Left ventricle myocardium inferior (tissue), 1 donor: Measurements from ENCODE around the gene ZNF438. TPM values are rescaled to one million over a fixed set of nuclear protein-coding genes. Genes with fewer than 3 reads are reported as not detected.

Experiments
- DNase-seq: peaks from one replicate; pipeline ENCODE4 v3.0.0-alpha.2; 2020
- H3K27ac ChIP-seq: fragments of 200-600 bp; replicated peaks from 2 replicates; pipeline ENCODE4 v1.8.0; 2021
- H3K27me3 ChIP-seq: fragments of 200-600 bp; 2 replicates; pipeline ENCODE4 v1.8.0; 2021; ENCODE audit warnings: low read depth
- H3K36me3 ChIP-seq: fragments of 200-600 bp; 2 replicates; pipeline ENCODE4 v1.8.0; 2021
- H3K4me1 ChIP-seq: fragments of 200-600 bp; 2 replicates; pipeline ENCODE4 v1.8.0; 2021
- H3K4me3 ChIP-seq: fragments of 200-600 bp; 2 replicates; pipeline ENCODE4 v1.8.0; 2021; ENCODE audit warnings: mild to moderate bottlenecking, moderate library complexity
- H3K9me3 ChIP-seq: fragments of 200-600 bp; replicated peaks from 2 replicates; pipeline ENCODE4 v1.8.0; 2021
- CTCF ChIP-seq: fragments of 200-600 bp; IDR thresholded peaks from 2 replicates; pipeline ENCODE4 v1.8.0; 2021; ENCODE audit warnings: antibody characterized with exemption, mild to moderate bottlenecking, borderline replicate concordance
- intact Hi-C: fragments of 100-400 bp; cut with micrococcal nuclease; formaldehyde crosslinking; loops from one replicate; pipeline ENCODE4 v1.11.0; 2022
- total RNA-seq: library from RNA; stranded (reverse); fragmentation: NEBNext Ultra II Directional; extraction: Animal tissue kit (Norgen Biotek cat#: 25700); gene quantifications from one replicate; pipeline ENCODE4 v1.2.1, GENCODE V29; 2021
- donor health status: DM: no; HTN: yes; CAD: no; lungs with severe emphysema.

Gene ZNF438
- total RNA-seq, 1 donor from 2014 or later: 13.2 TPM

GRCh38 chr10:30862486-30862885 is 169.2 kb downstream of the ZNF438 start:
- peak overlapping the region; percentile 61 for H3K27ac ChIP-seq
- DNase-seq: no peak
- intact Hi-C loops: no loop called here
- TF ChIP-seq CTCF: no peak
- H3K9me3 ChIP-seq: no peaks in the 10 kb centered on the region
- no peaks in the 10 kb centered on the region for H3K27me3 ChIP-seq
- peaks cover 46% of the 10 kb centered on the region for H3K4me1 ChIP-seq
- H3K4me3 ChIP-seq: no peak overlapping the region
- H3K36me3 ChIP-seq: no peaks in the 10 kb centered on the region

- Histone ChIP-seq H3K27ac (peak overlapping the region; percentile 61), H3K36me3 (no peaks in the 10 kb centered on the region), H3K27me3 (no peaks in the 10 kb centered on the region), H3K4me3 (no peak overlapping the region), H3K4me1 (peaks cover 51% of the 10 kb centered on the region), H3K9me3 (no peaks in the 10 kb centered on the region)
- no peak for DNase-seq
- no peak for TF ChIP-seq CTCF
- intact Hi-C loops: no loop called here
Measured at GRCh38 chr10:30861976-30862375, 169.7 kb downstream of the ZNF438 start.

GRCh38 chr10:30861221-30861620 is 170.4 kb downstream of the ZNF438 start:
- intact Hi-C loops: no loop called here
- no peaks in the 10 kb centered on the region for H3K9me3 ChIP-seq
- no peak overlapping the region for H3K4me3 ChIP-seq
- H3K4me1 ChIP-seq: peaks cover 56% of the 10 kb centered on the region
- no peak overlapping the region for H3K27ac ChIP-seq
- TF ChIP-seq CTCF: no peak
- H3K27me3 ChIP-seq: no peaks in the 10 kb centered on the region
- H3K36me3 ChIP-seq: no peaks in the 10 kb centered on the region
- no peak for DNase-seq

GRCh38 chr10:30858499-30858898 is 173.2 kb downstream of the ZNF438 start:
- intact Hi-C loops: no loop called here
- TF ChIP-seq CTCF: no peak
- Histone ChIP-seq H3K4me1 (peaks cover 52% of the 10 kb centered on the region), H3K27ac (peak overlapping the region; percentile 78), H3K27me3 (no peaks in the 10 kb centered on the region), H3K36me3 (no peaks in the 10 kb centered on the region), H3K4me3 (no peak overlapping the region), H3K9me3 (no peaks in the 10 kb centered on the region)
- no peak for DNase-seq

GRCh38 chr10:30857803-30858202 is 173.9 kb downstream of the ZNF438 start:
- no peaks in the 10 kb centered on the region for H3K36me3 ChIP-seq
- intact Hi-C loops: no loop called here

More at GRCh38 chr10:30857803-30858202, 173.9 kb downstream of the ZNF438 start:
- no peaks in the 10 kb centered on the region for H3K27me3 ChIP-seq
- peak; percentile 77 for DNase-seq
- H3K4me1 ChIP-seq: peaks cover 48% of the 10 kb centered on the region
- peak overlapping the region; percentile 78 for H3K27ac ChIP-seq
- TF ChIP-seq CTCF: no peak
- no peak overlapping the region for H3K4me3 ChIP-seq
- no peaks in the 10 kb centered on the region for H3K9me3 ChIP-seq
